ENCODE data around the gene ILK. TPM values are rescaled to one million over a fixed set of nuclear protein-coding genes. Genes with fewer than 3 reads are reported as not detected.

The ILK gene
- total and polyA plus RNA-seq, 2 of the 13 experiments (the other 11 are each of a cell fraction or from before 2014, with no cell fraction given): 70.3 to 108 TPM

- TF ChIP-seq ZBTB40 (IDR thresholded peaks at IDR 0.05): no peak
- no peak for TF ChIP-seq ZBTB40 (CRISPR knock-in tag; IDR thresholded peaks at IDR 0.05)
- TF ChIP-seq POGZ (CRISPR knock-in tag; IDR thresholded peaks at IDR 0.05): no peak
- no peak for TF ChIP-seq PBX2 (CRISPR knock-in tag; IDR thresholded peaks at IDR 0.05)
- TF ChIP-seq ZNF589 (CRISPR knock-in tag; conservative IDR thresholded peaks at IDR 0.05): no peak
- TF ChIP-seq RBAK (CRISPR knock-in tag; IDR thresholded peaks at IDR 0.05): no peak
- TF ChIP-seq FOXK1 (CRISPR knock-in tag; IDR thresholded peaks at IDR 0.05; ENCODE audit: borderline replicate concordance, low read depth): no peak
- TF ChIP-seq PITX1 (CRISPR knock-in tag; IDR thresholded peaks at IDR 0.05): no peak
- TF ChIP-seq SAP130 (CRISPR knock-in tag; IDR thresholded peaks at IDR 0.05; ENCODE audit: low read depth): no peak
- TF ChIP-seq ZNF780A (CRISPR knock-in tag; IDR thresholded peaks at IDR 0.05): no peak
- TF ChIP-seq ATF7-NPFF (CRISPR knock-in tag; IDR thresholded peaks at IDR 0.05; ENCODE audit: low read depth): no peak
- no peak for TF ChIP-seq ZBTB7B (CRISPR knock-in tag; IDR thresholded peaks at IDR 0.05)
Observed at GRCh38 chr11:6614446-6614845, 10.9 kb downstream of the ILK start (continued).
